PC-9 (cell line): ENCODE results near the gene NFATC1. TPM values are rescaled to one million over a fixed set of nuclear protein-coding genes. Genes with fewer than 3 reads are reported as not detected.

ENCODE experiments used
- BruUV-seq: library from RNA; stranded (reverse); fragments of 400-500 nt; replicated peaks from 2 replicates; lab custom pipeline; 2021; lab: Mats Ljungman, UMichigan
- CTCF ChIA-PET: fragments of 300-600 bp; sonication (Branson Sonifier 250); formaldehyde crosslinking; loops from one replicate; lab custom pipeline; 2022; ENCODE audit warnings: antibody characterized with exemption; lab: Charles Lee
- POLR2A ChIA-PET: fragments of 300-600 bp; sonication (Branson Sonifier 250); formaldehyde crosslinking; loops from one replicate; lab custom pipeline; 2022; ENCODE audit warnings: antibody characterized with exemption; ENCODE audit not compliant: unreplicated experiment; lab: Charles Lee
- DNase-seq, 2 experiments: peaks; one replicate each; pipeline versions ENCODE4 v3.0.0 to v3.0.0-alpha.2; 2015 to 2022; ENCODE audit warnings: mixed read lengths in 1 of 2
- H2AFZ ChIP-seq: fragments of 200-600 bp; sonication (generic); 2 replicates; pipeline ENCODE4 v1.8.1; 2017; ENCODE audit warnings: antibody characterized with exemption
- H3F3A ChIP-seq: fragments of 200-600 bp; sonication (generic); 2 replicates; pipeline ENCODE4 v1.8.1; 2017; ENCODE audit warnings: antibody characterized with exemption, mild to moderate bottlenecking, low read depth; ENCODE audit not compliant: insufficient read depth
- H3K27ac ChIP-seq: fragments of 200-600 bp; sonication (generic); 2 replicates; pipeline ENCODE4 v1.6.1; 2016; ENCODE audit warnings: mixed run types
- H3K27me3 ChIP-seq: fragments of 200-600 bp; sonication (generic); 2 replicates; pipeline ENCODE4 v1.6.1; 2016; ENCODE audit warnings: low read depth, mixed run types; ENCODE audit not compliant: insufficient read depth
- H3K36me3 ChIP-seq: fragments of 200-600 bp; sonication (generic); 2 replicates; pipeline ENCODE4 v1.6.1; 2016; ENCODE audit warnings: low read depth, mixed run types
- H3K4me1 ChIP-seq: fragments of 200-600 bp; sonication (generic); replicated peaks from 2 replicates; pipeline ENCODE4 v1.6.1; 2016; ENCODE audit warnings: mixed run types; ENCODE audit not compliant: insufficient read depth
- H3K4me2 ChIP-seq: fragments of 200-600 bp; sonication (generic); 2 replicates; pipeline ENCODE4 v1.6.1; 2017; ENCODE audit warnings: mixed run types
- H3K4me3 ChIP-seq: fragments of 200-600 bp; sonication (generic); 2 replicates; pipeline ENCODE4 v1.6.1; 2016; ENCODE audit warnings: mixed run types
- H3K79me2 ChIP-seq: fragments of 200-600 bp; sonication (generic); 2 replicates; pipeline ENCODE4 v1.6.1; 2017; ENCODE audit warnings: low read depth, mixed run types
- H3K9me2 ChIP-seq: fragments of 200-600 bp; sonication (generic); 2 replicates; pipeline ENCODE4 v1.8.1; 2017; ENCODE audit warnings: mild to moderate bottlenecking; ENCODE audit not compliant: insufficient read depth
- H3K9me3 ChIP-seq: fragments of 200-600 bp; sonication (generic); 2 replicates; pipeline ENCODE4 v1.8.1; 2016; ENCODE audit warnings: low read depth; ENCODE audit not compliant: insufficient read depth
- H4K20me1 ChIP-seq: fragments of 200-600 bp; sonication (generic); 2 replicates; pipeline ENCODE4 v1.8.1; 2017; ENCODE audit not compliant: insufficient read depth
- EZH2 ChIP-seq: fragments of 200-600 bp; sonication (generic); IDR thresholded peaks from 2 replicates; pipeline ENCODE4 v1.8.0; 2017; ENCODE audit warnings: antibody characterized with exemption, low read depth
- intact Hi-C: fragments of 100-400 bp; cut with micrococcal nuclease; formaldehyde crosslinking; loops from one replicate; pipeline ENCODE4 v1.10.0; 2022; ENCODE audit not compliant: unreplicated experiment
- total RNA-seq: library from RNA; stranded (reverse); gene quantifications from 2 replicates; pipeline ENCODE4 v1.2.3, GENCODE V29; 2021
- TF ChIP-seq, protein P1 (sequence below): fragments of 200-600 bp; sonication (generic); conservative IDR thresholded peaks from 2 replicates; pipeline ENCODE4 v1.6.1; 2017; ENCODE audit warnings: mixed run types, antibody characterized with exemption, mild to moderate bottlenecking, moderate library complexity

Gene NFATC1
- total RNA-seq, 1 experiment from 2014 or later: 2.6 TPM

DNA sequence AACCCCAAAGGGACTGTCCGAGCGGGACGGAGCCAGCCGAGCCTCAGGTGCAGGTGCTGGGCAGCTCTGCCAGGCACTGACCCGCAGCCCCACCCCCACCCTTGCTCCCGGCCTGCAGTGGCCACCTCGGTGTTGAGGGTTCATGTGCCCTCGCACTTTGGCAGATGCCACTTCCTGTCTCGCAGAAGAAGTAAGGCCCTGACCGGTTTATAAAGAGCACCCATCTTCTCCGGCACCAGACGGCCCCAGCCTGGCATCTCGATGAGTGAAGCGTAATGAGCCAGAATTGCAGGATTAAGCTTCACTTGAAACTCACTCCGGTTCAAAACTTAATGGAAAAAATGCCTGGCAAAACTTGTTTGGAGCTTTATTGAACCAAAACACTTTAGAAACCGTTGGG lies 10.9 kb upstream of the NFATC1 start:
- ChIA-PET POLR2A (no interaction called here), CTCF (no interaction called here)
- intact Hi-C loops: no loop called here
- Histone ChIP-seq H3K27me3 (peaks cover 54% of the 10 kb centered on the region), H3K4me3 (no peak overlapping the region), H3K4me1 (no peaks in the 10 kb centered on the region), H3K4me2 (no peak overlapping the region), H3K27ac (no peak overlapping the region), H3K9me3 (no peaks in the 10 kb centered on the region), H3K36me3 (no peaks in the 10 kb centered on the region), H3K9me2 (no peaks in the 10 kb centered on the region), H3F3A (no peaks in the 10 kb centered on the region), H2AFZ (no peak overlapping the region), H3K79me2 (no peaks in the 10 kb centered on the region), H4K20me1 (no peaks in the 10 kb centered on the region; the same call in 1 of the 2 replicates)
- TF ChIP-seq, protein P1, sequence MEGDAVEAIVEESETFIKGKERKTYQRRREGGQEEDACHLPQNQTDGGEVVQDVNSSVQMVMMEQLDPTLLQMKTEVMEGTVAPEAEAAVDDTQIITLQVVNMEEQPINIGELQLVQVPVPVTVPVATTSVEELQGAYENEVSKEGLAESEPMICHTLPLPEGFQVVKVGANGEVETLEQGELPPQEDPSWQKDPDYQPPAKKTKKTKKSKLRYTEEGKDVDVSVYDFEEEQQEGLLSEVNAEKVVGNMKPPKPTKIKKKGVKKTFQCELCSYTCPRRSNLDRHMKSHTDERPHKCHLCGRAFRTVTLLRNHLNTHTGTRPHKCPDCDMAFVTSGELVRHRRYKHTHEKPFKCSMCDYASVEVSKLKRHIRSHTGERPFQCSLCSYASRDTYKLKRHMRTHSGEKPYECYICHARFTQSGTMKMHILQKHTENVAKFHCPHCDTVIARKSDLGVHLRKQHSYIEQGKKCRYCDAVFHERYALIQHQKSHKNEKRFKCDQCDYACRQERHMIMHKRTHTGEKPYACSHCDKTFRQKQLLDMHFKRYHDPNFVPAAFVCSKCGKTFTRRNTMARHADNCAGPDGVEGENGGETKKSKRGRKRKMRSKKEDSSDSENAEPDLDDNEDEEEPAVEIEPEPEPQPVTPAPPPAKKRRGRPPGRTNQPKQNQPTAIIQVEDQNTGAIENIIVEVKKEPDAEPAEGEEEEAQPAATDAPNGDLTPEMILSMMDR: no peak
- no peak for TF ChIP-seq EZH2
- no peak for DNase-seq
- BruUV-seq: no TSS peak

DNA sequence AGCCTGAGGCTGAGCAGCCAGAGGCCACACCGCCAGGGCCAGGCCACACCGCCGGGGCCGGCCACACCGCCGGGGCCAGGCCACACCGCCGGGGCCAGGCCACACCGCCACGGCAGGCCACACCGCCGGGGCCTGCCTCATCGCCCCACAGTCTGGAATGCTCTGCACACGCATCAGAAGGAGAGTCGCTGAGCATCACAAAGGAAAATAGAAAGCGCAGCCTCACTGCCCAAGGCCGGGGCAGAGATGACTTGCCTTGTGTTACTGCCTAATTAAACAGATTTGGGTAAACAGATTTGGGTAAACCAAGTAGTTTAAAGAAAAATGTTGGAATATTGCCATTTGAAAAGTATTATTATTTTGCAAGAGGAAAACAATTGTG lies 10.4 kb upstream of the NFATC1 start:
- CTCF ChIA-PET: no interaction called here
- TF ChIP-seq EZH2: no peak
- TF ChIP-seq, protein P1: no peak
- H3K9me3 ChIP-seq: no peaks in the 10 kb centered on the region
- no peaks in the 10 kb centered on the region for H3K4me1 ChIP-seq
- POLR2A ChIA-PET: no interaction called here
- BruUV-seq: no TSS peak
- intact Hi-C loops: no loop called here
- H3K27me3 ChIP-seq: peaks cover 55% of the 10 kb centered on the region
- H3F3A ChIP-seq: no peaks in the 10 kb centered on the region
- no peaks in the 10 kb centered on the region; the same call in 1 of the 2 replicates for H4K20me1 ChIP-seq
- H3K79me2 ChIP-seq: no peaks in the 10 kb centered on the region
- H2AFZ ChIP-seq: no peak overlapping the region
- no peak overlapping the region for H3K4me2 ChIP-seq
- DNase-seq: no peak
- H3K36me3 ChIP-seq: no peaks in the 10 kb centered on the region
- H3K9me2 ChIP-seq: no peaks in the 10 kb centered on the region
- no peak overlapping the region for H3K27ac ChIP-seq
- H3K4me3 ChIP-seq: no peak overlapping the region

DNA sequence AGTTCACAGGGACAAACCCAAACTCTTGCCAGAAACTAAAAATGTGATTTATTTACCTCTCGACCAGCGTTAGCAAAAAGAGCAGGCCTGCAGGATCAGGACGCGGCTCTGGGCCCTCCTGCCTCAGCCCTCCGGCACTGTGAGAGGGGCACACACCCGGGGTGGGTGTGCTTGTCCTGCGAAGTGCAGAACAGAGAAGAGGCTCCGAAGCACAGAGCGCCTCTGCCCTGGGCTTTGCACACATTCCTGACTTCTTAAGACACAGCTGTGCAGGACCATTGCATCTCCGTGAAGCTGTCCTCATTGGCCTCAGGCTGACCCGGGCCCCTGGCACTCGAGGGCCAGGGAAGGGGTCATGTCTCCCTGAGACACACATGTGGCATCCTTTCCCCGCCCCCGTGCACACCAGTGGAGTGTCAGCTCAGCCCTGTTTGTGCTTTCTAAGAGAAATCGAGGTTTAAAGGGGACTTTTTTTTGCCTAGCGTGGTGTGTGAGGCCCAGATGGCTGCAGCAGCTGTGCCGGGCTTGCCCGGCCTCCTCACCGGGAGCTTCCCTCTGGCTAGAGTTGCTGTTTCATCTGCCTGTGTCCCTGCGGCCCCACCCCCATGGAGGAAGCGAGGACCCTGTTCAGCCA lies 9.9 kb upstream of the NFATC1 start:
- intact Hi-C loops: no loop called here

More for the DNA sequence above, 9.9 kb upstream of the NFATC1 start:
- no TSS peak for BruUV-seq
- no peaks in the 10 kb centered on the region for H3K79me2 ChIP-seq
- no peaks in the 10 kb centered on the region for H3K4me1 ChIP-seq
- H3K9me3 ChIP-seq: no peaks in the 10 kb centered on the region
- H4K20me1 ChIP-seq: no peaks in the 10 kb centered on the region
- CTCF ChIA-PET: no interaction called here
- H3K4me2 ChIP-seq: no peak overlapping the region
- no peak for DNase-seq
- no peaks in the 10 kb centered on the region for H3K36me3 ChIP-seq
- POLR2A ChIA-PET: no interaction called here
- H3K27me3 ChIP-seq: peaks cover 56% of the 10 kb centered on the region
- H3K9me2 ChIP-seq: no peaks in the 10 kb centered on the region
- no peak overlapping the region for H2AFZ ChIP-seq
- H3K4me3 ChIP-seq: no peak overlapping the region
- no peak overlapping the region for H3K27ac ChIP-seq
- H3F3A ChIP-seq: no peaks in the 10 kb centered on the region
- TF ChIP-seq, protein P1: no peak
- TF ChIP-seq EZH2: no peak
